ENCODE results near the gene VWF. TPM values are rescaled to one million over a fixed set of nuclear protein-coding genes. Genes with fewer than 3 reads are reported as not detected.
"Not testable (repeated sequence)": the region's sequence is repeated elsewhere in the genome, so short reads cannot be mapped to it uniquely, and the experiment has no call there.

VWF gene
- total RNA-seq, 6 donors from 2014 or later = 292 to 543 (median 360) TPM

DNA sequence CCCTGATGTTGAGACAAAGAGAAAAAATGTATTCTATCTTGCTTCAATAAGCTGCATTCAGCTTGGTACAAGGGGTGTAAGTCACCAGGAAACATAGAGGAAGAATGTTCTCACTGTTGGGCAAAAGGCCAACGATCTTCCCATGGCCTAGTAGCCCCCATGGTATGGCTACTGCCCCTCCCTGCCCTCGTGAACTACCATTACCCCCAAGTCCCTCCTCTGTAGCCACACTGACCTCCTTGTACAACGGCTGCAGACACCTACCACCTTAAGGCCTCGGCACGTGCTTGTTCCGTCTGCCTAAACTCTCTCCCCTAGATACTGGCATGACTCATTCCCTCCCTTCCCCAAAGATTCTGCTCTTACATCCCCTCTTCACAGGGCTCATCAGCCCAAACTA is 97.5 kb downstream of the VWF start:
- no peaks in the 10 kb centered on the region for H3K9me3 ChIP-seq
- peaks cover 0 to 53% (median 0%) of the 10 kb centered on the region in 4 donors for H3K36me3 ChIP-seq
- ATAC-seq (ENCODE audit: low FRiP score in 2 of 2) (no peak), DNase-seq (no peak)
- H3K27ac ChIP-seq = no peak overlapping the region
- H3K4me3 ChIP-seq = no peak overlapping the region
- no peaks in the 10 kb centered on the region for H3K27me3 ChIP-seq
- 68 to 72% methylated on average over 6 of the region's 6 CpGs for WGBS, 2 donors
- TF ChIP-seq POLR2AphosphoS5 (IDR thresholded peaks at IDR 0.05) (no peak), CTCF (IDR thresholded peaks at IDR 0.05) (no peak), POLR2A (IDR thresholded peaks at IDR 0.05) (no peak), EP300 (IDR thresholded peaks at IDR 0.05) (no peak)
- H3K4me1 ChIP-seq = no peaks in the 10 kb centered on the region

GRCh38 chr12:6025703-6026298 is 98.7 kb downstream of the VWF start:
- DNase-seq; H3K27ac ChIP-seq; H3K4me1 ChIP-seq; H3K9me3 ChIP-seq; H3K4me3 ChIP-seq; H3K27me3 ChIP-seq; ATAC-seq (ENCODE audit: low FRiP score in 2 of 2): not testable (repeated sequence)
- 53 to 83% methylated on average over 5 to 8 of the region's 9 CpGs for WGBS, 2 donors
- peaks cover 0 to 52% (median 0%) of the 10 kb centered on the region in 4 donors for H3K36me3 ChIP-seq

DNA sequence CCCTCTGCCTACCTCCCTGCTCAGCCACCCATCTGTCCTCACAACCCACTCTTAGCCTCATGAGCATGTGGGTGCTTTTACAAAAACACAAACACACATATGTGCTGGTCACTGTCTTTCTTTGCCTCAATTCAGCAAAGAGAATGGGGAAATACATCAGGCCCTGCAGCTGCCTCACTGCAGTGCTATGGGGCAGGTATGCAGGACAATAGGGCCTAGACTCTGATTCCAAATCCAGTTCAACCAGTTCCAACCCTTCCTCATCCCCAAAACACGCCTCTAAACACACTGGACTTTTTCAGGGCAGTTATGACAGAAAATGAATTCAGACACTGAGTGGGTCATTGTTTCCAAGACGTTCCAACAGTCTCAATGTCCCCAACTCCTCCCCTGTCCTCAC is 100.4 kb downstream of the VWF start:
- WGBS, 2 donors = 75 to 88% methylated on average over 2 of the region's 2 CpGs
- not testable (repeated sequence) for ATAC-seq (ENCODE audit: low FRiP score in 2 of 2); H3K9me3 ChIP-seq; H3K27ac ChIP-seq; DNase-seq; H3K4me1 ChIP-seq; H3K4me3 ChIP-seq; H3K27me3 ChIP-seq
- H3K36me3 ChIP-seq = peaks cover 0 to 49% (median 5%) of the 10 kb centered on the region in 4 donors

- 54 to 59% methylated on average over 5 of the region's 5 CpGs for WGBS, 2 donors
- no peaks in the 10 kb centered on the region for H3K9me3 ChIP-seq
- DNase-seq (no peak), ATAC-seq (ENCODE audit: low FRiP score in 2 of 2) (no peak)
- TF ChIP-seq POLR2AphosphoS5 (IDR thresholded peaks at IDR 0.05) (no peak), CTCF (IDR thresholded peaks at IDR 0.05) (no peak), EP300 (IDR thresholded peaks at IDR 0.05) (no peak), POLR2A (IDR thresholded peaks at IDR 0.05) (no peak)
- no peaks in the 10 kb centered on the region for H3K27me3 ChIP-seq
- peaks cover 0 to 72% (median 9%) of the 10 kb centered on the region in 4 donors for H3K36me3 ChIP-seq
- H3K4me3 ChIP-seq = no peak overlapping the region
- no peak overlapping the region for H3K27ac ChIP-seq
- H3K4me1 ChIP-seq = no peaks in the 10 kb centered on the region
These were observed 103.5 kb downstream of the VWF start for GRCh38 chr12:6020930-6021329.

DNA sequence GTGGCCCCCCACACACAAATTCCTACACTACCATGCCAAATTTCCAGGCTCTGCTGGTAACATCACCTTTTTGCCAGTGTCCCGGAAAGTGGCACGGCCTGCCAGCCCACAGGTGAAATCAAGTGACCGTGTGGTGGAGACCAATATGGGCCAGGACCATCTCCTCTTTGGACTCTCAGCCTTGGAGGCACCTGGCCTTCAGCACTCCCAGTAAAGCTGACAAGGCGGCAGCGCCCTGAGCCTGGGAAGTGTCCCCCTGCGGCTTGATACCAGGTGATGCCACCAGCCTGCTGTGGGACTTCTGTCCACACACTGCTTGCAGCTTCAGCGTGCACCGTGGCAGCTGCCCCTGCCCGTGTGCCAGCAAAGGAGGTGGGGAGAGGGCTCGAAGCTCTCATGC is 104.0 kb downstream of the VWF start:
- not testable (repeated sequence) for ATAC-seq (ENCODE audit: low FRiP score in 2 of 2); H3K4me1 ChIP-seq; DNase-seq; H3K27me3 ChIP-seq; H3K9me3 ChIP-seq; H3K27ac ChIP-seq; H3K4me3 ChIP-seq
- 87 to 100% methylated on average over 3 to 8 of the region's 10 CpGs for WGBS, 2 donors
- peaks cover 0 to 71% (median 9%) of the 10 kb centered on the region in 4 donors for H3K36me3 ChIP-seq

DNA sequence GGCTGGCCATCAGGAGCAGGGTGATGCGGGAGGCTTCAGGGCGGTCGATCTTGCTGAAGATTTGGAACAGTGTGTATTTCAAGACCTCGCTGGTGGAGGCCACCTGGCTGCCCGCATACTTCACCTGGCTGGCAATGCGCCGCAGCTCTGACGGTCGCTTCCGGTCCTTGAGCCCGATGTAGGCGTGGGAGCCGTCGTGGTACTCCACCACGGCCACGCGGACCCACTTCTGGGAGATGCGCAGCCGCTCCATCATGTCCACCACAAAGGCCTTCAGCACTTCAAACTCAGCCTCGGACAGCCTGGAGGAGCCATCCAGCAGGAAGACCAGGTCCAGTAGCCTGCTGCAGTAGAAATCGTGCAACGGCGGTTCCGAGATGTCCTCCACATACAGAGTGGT is 105.2 kb downstream of the VWF start:
- not testable (repeated sequence) for H3K27me3 ChIP-seq; ATAC-seq (ENCODE audit: low FRiP score in 2 of 2); DNase-seq; H3K9me3 ChIP-seq; H3K4me1 ChIP-seq; H3K4me3 ChIP-seq; H3K27ac ChIP-seq
- peaks cover 0 to 64% (median 9%) of the 10 kb centered on the region in 4 donors for H3K36me3 ChIP-seq
- WGBS, 2 donors = 95 to 98% methylated on average over 14 to 24 of the region's 24 CpGs

DNA sequence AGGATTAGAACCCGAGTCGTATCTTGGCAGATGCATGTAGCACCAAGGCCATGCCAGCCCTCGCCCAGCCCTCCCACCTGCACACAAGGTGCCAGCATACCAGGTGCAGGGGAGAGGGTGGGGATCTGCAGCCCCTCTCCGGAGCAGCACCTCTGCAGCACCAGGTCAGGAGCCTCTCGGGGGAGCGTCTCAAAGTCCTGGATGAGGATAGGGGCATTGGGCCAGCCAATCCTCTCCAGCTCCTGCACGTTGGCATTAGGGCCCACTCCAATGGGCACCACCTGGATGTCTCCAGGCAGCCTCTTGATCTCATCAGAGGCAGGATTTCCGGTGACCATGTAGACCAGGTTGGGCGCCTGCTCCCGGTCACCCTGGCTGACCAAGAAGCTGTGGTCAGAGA is 106.2 kb downstream of the VWF start:
- H3K27me3 ChIP-seq = no peaks in the 10 kb centered on the region
- H3K9me3 ChIP-seq = no peaks in the 10 kb centered on the region
- peaks cover 0 to 65% (median 9%) of the 10 kb centered on the region in 4 donors for H3K36me3 ChIP-seq
- no peak overlapping the region for H3K4me3 ChIP-seq
- no peak for TF ChIP-seq POLR2AphosphoS5 (IDR thresholded peaks at IDR 0.05)
- TF ChIP-seq EP300 (IDR thresholded peaks at IDR 0.05) = no peak
- TF ChIP-seq POLR2A (IDR thresholded peaks at IDR 0.05) = no peak
- TF ChIP-seq CTCF (IDR thresholded peaks at IDR 0.05) = no peak
- no peaks in the 10 kb centered on the region for H3K4me1 ChIP-seq
- no peak for DNase-seq
- H3K27ac ChIP-seq = no peak overlapping the region
- WGBS, 2 donors = 95 to 100% methylated on average over 1 to 10 of the region's 10 CpGs
- ATAC-seq (ENCODE audit: low FRiP score in 2 of 2) = no peak

Measured in upper lobe of left lung (tissue), 6 donors.